Endodermal cell (in vitro differentiated cells): ENCODE measurements around the gene TNFAIP3. TPM values are rescaled to one million over a fixed set of nuclear protein-coding genes. Genes with fewer than 3 reads are reported as not detected.

Experiments
- DNase-seq: peaks from one replicate; pipeline ENCODE4 v3.0.0-alpha.2; 2017
- H3K27ac ChIP-seq: 2 replicates; pipeline ENCODE4 v1.5.1; 2013; ENCODE audit warnings: mild to moderate bottlenecking, low read depth, low read length, moderate library complexity
- H3K27me3 ChIP-seq: 2 replicates; pipeline ENCODE4 v1.6.1; 2013; ENCODE audit warnings: mild to moderate bottlenecking, low read length, moderate library complexity; ENCODE audit not compliant: insufficient read depth, control insufficient read depth, poor library complexity, severe bottlenecking
- H3K36me3 ChIP-seq: 2 replicates; pipeline ENCODE4 v1.7.0; 2013; ENCODE audit warnings: mild to moderate bottlenecking, low read length, moderate library complexity; ENCODE audit not compliant: control insufficient read depth, insufficient read depth
- H3K4me1 ChIP-seq: one replicate; pipeline ENCODE4 v1.7.0; 2013; ENCODE audit warnings: low read length; ENCODE audit not compliant: control insufficient read depth, insufficient read depth
- H3K4me3 ChIP-seq: 2 replicates; pipeline ENCODE4 v1.5.1; 2013; ENCODE audit warnings: mild to moderate bottlenecking, low read length, moderate library complexity
- H3K9ac ChIP-seq: 2 replicates; pipeline ENCODE4 v1.6.1; 2013; ENCODE audit warnings: mild to moderate bottlenecking, low read length, moderate library complexity; ENCODE audit not compliant: poor library complexity, severe bottlenecking; ENCODE audit errors: extremely low read depth
- H3K9me3 ChIP-seq: 2 replicates; pipeline ENCODE4 v1.6.1; 2013; ENCODE audit warnings: mild to moderate bottlenecking, low read length, moderate library complexity; ENCODE audit not compliant: control insufficient read depth
- H3K27ac Mint-ChIP-seq: 2 replicates; pipeline ENCODE4 v1.8.0; 2020; ENCODE audit warnings: mixed read lengths
- H3K27me3 Mint-ChIP-seq: 2 replicates; pipeline ENCODE4 v1.8.0; 2021; ENCODE audit warnings: mild to moderate bottlenecking, mixed read lengths; ENCODE audit not compliant: insufficient read depth
- H3K36me3 Mint-ChIP-seq: 2 replicates; pipeline ENCODE4 v1.8.0; 2020; ENCODE audit warnings: low read depth, mixed read lengths
- H3K4me1 Mint-ChIP-seq: 2 replicates; pipeline ENCODE4 v1.8.0; 2020; ENCODE audit warnings: mixed read lengths
- H3K4me3 Mint-ChIP-seq: 2 replicates; pipeline ENCODE4 v1.8.0; 2020; ENCODE audit warnings: mild to moderate bottlenecking, moderate library complexity, mixed read lengths
- H3K9me3 Mint-ChIP-seq: 2 replicates; pipeline ENCODE4 v1.8.0; 2020; ENCODE audit warnings: mild to moderate bottlenecking, mixed read lengths
- WGBS, 2 experiments: methylation state at CpG; one replicate each; pipeline versions ENCODE4 v1.1.5 to v1.1.7; 2013; ENCODE audit warnings: missing lambda C conversion rate in 2 of 2, mixed read lengths in 1 of 2; ENCODE audit not compliant: insufficient coverage in 1 of 2, insufficient read length in 1 of 2; 5-methylcytosine and 5-hydroxymethylcytosine counted together
- total RNA-seq, 2 donors: library from RNA; stranded (reverse); fragmentation: NEBNext Ultra II Directional in 1 of 2; extraction: Animal tissue kit (Norgen Biotek cat#: 25700) in 1 of 2; gene quantifications; 2 replicates in 1 of 2; 3 replicates in 1 of 2; pipeline ENCODE4 v1.2.1, GENCODE V29; 2021
- TF ChIP-seq, protein P1 (sequence below): fragments of 200-600 bp; sonication (generic); conservative IDR thresholded peaks from 2 replicates; pipeline ENCODE4 v1.5.0; 2021; ENCODE audit warnings: antibody characterized with exemption, mild to moderate bottlenecking

TNFAIP3 gene
- total RNA-seq, 2 donors from 2014 or later = 4.4 to 12.3 TPM

DNA sequence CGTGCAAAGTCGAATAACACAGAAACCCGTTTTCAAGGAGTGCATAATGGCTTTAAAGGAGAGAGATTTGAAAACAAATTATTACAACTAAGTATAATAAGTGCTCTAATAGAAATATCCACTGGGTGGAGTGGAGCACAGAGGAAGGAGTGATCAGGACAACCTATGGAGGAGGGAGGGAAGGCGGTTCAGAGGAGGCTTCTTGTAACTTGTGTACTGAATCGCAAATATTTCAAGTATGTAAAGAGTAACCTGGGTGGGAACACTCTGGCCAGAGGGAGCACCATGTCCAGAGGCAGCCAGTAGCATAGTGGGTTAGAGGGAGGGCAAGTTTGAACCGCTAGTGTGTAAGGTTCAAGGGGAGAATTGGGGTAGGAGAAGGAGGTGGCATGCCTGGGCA lies 21.6 kb upstream of the TNFAIP3 start:
- Mint-ChIP-seq H3K9me3 (peaks cover 8% of the 10 kb centered on the region), H3K36me3 (no peaks in the 10 kb centered on the region), H3K27me3 (peaks cover 13% of the 10 kb centered on the region), H3K27ac (no peak overlapping the region), H3K4me3 (no peak overlapping the region), H3K4me1 (no peaks in the 10 kb centered on the region)
- H3K36me3 ChIP-seq = no peaks in the 10 kb centered on the region
- no peak overlapping the region for H3K9ac ChIP-seq
- TF ChIP-seq, protein P1, sequence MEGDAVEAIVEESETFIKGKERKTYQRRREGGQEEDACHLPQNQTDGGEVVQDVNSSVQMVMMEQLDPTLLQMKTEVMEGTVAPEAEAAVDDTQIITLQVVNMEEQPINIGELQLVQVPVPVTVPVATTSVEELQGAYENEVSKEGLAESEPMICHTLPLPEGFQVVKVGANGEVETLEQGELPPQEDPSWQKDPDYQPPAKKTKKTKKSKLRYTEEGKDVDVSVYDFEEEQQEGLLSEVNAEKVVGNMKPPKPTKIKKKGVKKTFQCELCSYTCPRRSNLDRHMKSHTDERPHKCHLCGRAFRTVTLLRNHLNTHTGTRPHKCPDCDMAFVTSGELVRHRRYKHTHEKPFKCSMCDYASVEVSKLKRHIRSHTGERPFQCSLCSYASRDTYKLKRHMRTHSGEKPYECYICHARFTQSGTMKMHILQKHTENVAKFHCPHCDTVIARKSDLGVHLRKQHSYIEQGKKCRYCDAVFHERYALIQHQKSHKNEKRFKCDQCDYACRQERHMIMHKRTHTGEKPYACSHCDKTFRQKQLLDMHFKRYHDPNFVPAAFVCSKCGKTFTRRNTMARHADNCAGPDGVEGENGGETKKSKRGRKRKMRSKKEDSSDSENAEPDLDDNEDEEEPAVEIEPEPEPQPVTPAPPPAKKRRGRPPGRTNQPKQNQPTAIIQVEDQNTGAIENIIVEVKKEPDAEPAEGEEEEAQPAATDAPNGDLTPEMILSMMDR = no peak
- no peak for DNase-seq
- H3K4me3 ChIP-seq = no peak overlapping the region
- H3K4me1 ChIP-seq = no peaks in the 10 kb centered on the region
- peaks cover 8% of the 10 kb centered on the region for H3K9me3 ChIP-seq
- H3K27ac ChIP-seq = no peak overlapping the region
- no peaks in the 10 kb centered on the region for H3K27me3 ChIP-seq
- 95 to 100% methylated on average over 3 to 5 of the region's 6 CpGs for WGBS, 2 experiments

DNA sequence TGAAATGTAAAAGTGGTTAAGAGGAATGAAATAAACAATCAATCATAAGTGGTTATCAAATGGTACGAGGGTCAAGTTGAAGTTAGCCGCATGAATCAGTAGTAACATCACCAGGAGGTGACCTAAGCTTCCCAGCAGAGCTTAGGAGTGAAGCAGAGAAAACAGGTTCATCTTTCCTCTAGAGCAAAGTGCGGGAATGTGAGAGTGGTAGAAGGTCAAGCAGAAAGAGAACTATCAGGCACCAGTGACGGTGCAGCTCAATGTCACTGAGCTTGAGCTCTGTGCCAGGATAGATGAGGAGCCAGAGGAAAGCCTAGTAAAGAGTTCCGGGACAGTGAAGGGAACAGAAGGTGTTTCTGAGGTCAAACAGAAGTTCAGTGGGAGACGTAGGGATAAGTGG lies 20.8 kb upstream of the TNFAIP3 start:
- H3K27me3 ChIP-seq = no peaks in the 10 kb centered on the region
- Mint-ChIP-seq H3K4me1 (no peaks in the 10 kb centered on the region), H3K27me3 (peaks cover 12% of the 10 kb centered on the region), H3K9me3 (peaks cover under 1% of the 10 kb centered on the region), H3K36me3 (no peaks in the 10 kb centered on the region), H3K4me3 (no peak overlapping the region), H3K27ac (no peak overlapping the region)
- DNase-seq = no peak
- no peaks in the 10 kb centered on the region for H3K4me1 ChIP-seq
- H3K4me3 ChIP-seq = no peak overlapping the region
- 94 to 97% methylated on average over 5 to 6 of the region's 6 CpGs for WGBS, 2 experiments
- no peak overlapping the region for H3K27ac ChIP-seq
- H3K9me3 ChIP-seq = no peaks in the 10 kb centered on the region
- TF ChIP-seq, protein P1 = no peak
- H3K36me3 ChIP-seq = no peaks in the 10 kb centered on the region
- H3K9ac ChIP-seq = no peak overlapping the region

DNA sequence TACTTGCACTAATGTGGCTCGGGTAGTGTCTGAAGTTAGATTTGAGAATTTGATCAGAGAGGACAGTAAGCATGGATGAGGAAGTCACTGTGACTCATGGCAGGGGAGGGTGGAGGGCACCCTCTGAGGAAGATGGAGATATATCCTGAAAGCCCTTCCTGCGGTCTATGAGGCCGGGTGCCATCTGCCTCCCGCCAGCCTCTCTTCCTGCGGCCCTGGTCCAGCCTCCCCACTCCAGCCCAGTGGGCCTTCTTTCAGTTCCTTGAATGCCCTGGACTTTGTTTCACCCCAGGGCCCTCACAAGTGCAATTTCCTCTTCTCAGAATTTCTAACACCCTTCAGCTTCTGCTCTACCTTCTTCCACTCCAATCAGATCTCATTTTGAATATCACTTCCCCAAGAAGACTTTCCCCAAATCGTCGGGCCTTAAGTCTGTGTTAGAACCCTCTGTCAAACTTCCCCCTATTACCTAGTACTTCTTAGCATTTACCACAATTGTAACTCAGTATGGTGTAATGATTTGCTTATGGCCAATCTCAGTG lies 20.2 kb upstream of the TNFAIP3 start:
- Histone ChIP-seq H3K9me3 (no peaks in the 10 kb centered on the region), H3K27ac (no peak overlapping the region), H3K27me3 (no peaks in the 10 kb centered on the region), H3K9ac (no peak overlapping the region), H3K4me3 (no peak overlapping the region), H3K36me3 (no peaks in the 10 kb centered on the region), H3K4me1 (no peaks in the 10 kb centered on the region)
- TF ChIP-seq, protein P1 = no peak
- no peaks in the 10 kb centered on the region for H3K36me3 Mint-ChIP-seq
- H3K27me3 Mint-ChIP-seq = peaks cover 11% of the 10 kb centered on the region
- no peak for DNase-seq
- no peak overlapping the region for H3K27ac Mint-ChIP-seq
- H3K4me3 Mint-ChIP-seq = no peak overlapping the region
- 83 to 89% methylated on average over 1 to 7 of the region's 7 CpGs for WGBS, 2 experiments
- no peaks in the 10 kb centered on the region for H3K9me3 Mint-ChIP-seq
- no peaks in the 10 kb centered on the region for H3K4me1 Mint-ChIP-seq
